CD4-positive, alpha-beta T cell (primary cell): ENCODE data around the gene CIB4. TPM values are rescaled to one million over a fixed set of nuclear protein-coding genes. Genes with fewer than 3 reads are reported as not detected.

Experiments used
- ATAC-seq: fragments of 200-7000 bp; cut with Tn5 transposase; one replicate; pipeline ENCODE4 v1.10.0; 2022; ENCODE audit warnings: mild to moderate bottlenecking; ENCODE audit not compliant: poor library complexity
- CTCF ChIA-PET: fragments of 350-600 bp; sonication (Branson Sonifier 250); formaldehyde crosslinking; loops from one replicate; lab custom pipeline; 2021; ENCODE audit warnings: antibody characterized with exemption, inconsistent platforms; lab: Charles Lee
- POLR2A ChIA-PET: fragments of 350-600 bp; sonication (Branson Sonifier 250); formaldehyde crosslinking; loops from one replicate; lab custom pipeline; 2021; ENCODE audit warnings: antibody characterized with exemption, inconsistent platforms; lab: Charles Lee
- DNase-seq, 14 experiments: peaks; one replicate each; pipeline ENCODE4 v3.0.0-alpha.2; 2013 to 2020; ENCODE audit warnings: mixed read lengths in 2 of 14
- H3K27ac ChIP-seq, 2 donors: one replicate each; pipeline versions ENCODE4 v1.5.1 to v1.7.0; 2013; ENCODE audit warnings: low read length in 2 of 2, low read depth in 1 of 2, mild to moderate bottlenecking in 1 of 2
- H3K27me3 ChIP-seq, 2 experiments: 1 replicate in 1 of 2; 2 replicates in 1 of 2; pipeline versions ENCODE4 v1.6.1 to v1.7.0; 2013; ENCODE audit warnings: low read length in 2 of 2, control low read depth in 1 of 2, mild to moderate bottlenecking in 1 of 2, moderate library complexity in 1 of 2; ENCODE audit not compliant: insufficient read depth in 2 of 2, control insufficient read depth in 1 of 2
- H3K36me3 ChIP-seq: one replicate; pipeline ENCODE4 v1.6.1; 2013; ENCODE audit warnings: low read length, control low read depth; ENCODE audit not compliant: insufficient read depth
- H3K4me1 ChIP-seq: one replicate; pipeline ENCODE4 v1.6.1; 2013; ENCODE audit warnings: low read length, control low read depth; ENCODE audit not compliant: insufficient read depth
- H3K4me3 ChIP-seq: one replicate; pipeline ENCODE4 v1.5.1; 2013; ENCODE audit warnings: mild to moderate bottlenecking, low read length, moderate library complexity
- H3K9me3 ChIP-seq, 2 experiments: 1 replicate in 1 of 2; 2 replicates in 1 of 2; pipeline versions ENCODE4 v1.6.1 to v1.7.0; 2013; ENCODE audit warnings: low read length in 2 of 2, mild to moderate bottlenecking in 2 of 2, control low read depth in 1 of 2, moderate library complexity in 1 of 2; ENCODE audit not compliant: control insufficient read depth in 1 of 2, insufficient read depth in 1 of 2
- H3K27ac Mint-ChIP-seq: one replicate; pipeline ENCODE4 v1.8.0; 2020; ENCODE audit warnings: mixed read lengths
- H3K27me3 Mint-ChIP-seq: one replicate; pipeline ENCODE4 v1.8.0; 2021; ENCODE audit warnings: mixed read lengths
- H3K36me3 Mint-ChIP-seq: one replicate; pipeline ENCODE4 v1.8.0; 2021; ENCODE audit warnings: low read depth, mixed read lengths
- H3K4me1 Mint-ChIP-seq: one replicate; pipeline ENCODE4 v1.8.0; 2021; ENCODE audit warnings: low read depth, mixed read lengths
- H3K4me3 Mint-ChIP-seq: one replicate; pipeline ENCODE4 v1.8.0; 2020; ENCODE audit warnings: mild to moderate bottlenecking, mixed read lengths
- H3K9me3 Mint-ChIP-seq: one replicate; pipeline ENCODE4 v1.8.0; 2020; ENCODE audit warnings: mixed read lengths
- intact Hi-C, 2 experiments: fragments of 100-400 bp; cut with DNase I in 1 of 2; cut with micrococcal nuclease in 1 of 2; formaldehyde crosslinking; loops; one replicate each; pipeline versions ENCODE4 v1.15.1 to v1.9.0; 2023 to 2025; cut with DNase I, micrococcal nuclease
- total RNA-seq, 174 experiments: library from RNA in 2 of 174; stranded (reverse) in 2 of 174; gene quantifications; one replicate each; pipeline ENCODE4 v1.2.3 and lab custom pipeline; 2021 to 2026
- TF ChIP-seq, protein P1 (sequence below): fragments of 200-600 bp; IDR thresholded peaks from one replicate; pipeline ENCODE4 v1.8.0; 2022; ENCODE audit warnings: antibody characterized with exemption, mild to moderate bottlenecking

The CIB4 gene
- total RNA-seq, 2 experiments from 2014 or later: not detected

DNA sequence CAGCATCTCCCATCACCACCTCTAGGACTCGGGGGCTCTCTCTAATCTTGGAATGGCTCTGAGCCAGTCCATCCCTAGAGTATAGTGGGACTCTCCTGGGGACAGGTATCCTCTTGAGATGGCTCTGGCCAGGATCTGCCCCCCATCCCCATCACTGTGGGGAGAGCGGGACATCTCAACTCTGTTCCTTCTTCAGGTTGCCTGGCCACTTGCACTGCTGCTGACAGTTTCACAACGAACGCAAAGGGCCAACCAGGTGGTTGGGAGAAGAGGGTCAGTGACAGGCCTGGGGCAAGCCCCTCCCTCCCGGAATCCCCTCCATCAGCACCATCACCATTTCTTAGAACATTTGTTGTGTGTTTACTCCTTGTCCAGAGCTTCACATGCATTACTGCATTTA lies 62.6 kb downstream of the CIB4 start:
- no peak overlapping the region for H3K4me3 Mint-ChIP-seq
- no peaks in the 10 kb centered on the region for H3K36me3 Mint-ChIP-seq
- peaks cover 4% of the 10 kb centered on the region for H3K4me1 ChIP-seq
- H3K36me3 ChIP-seq: no peaks in the 10 kb centered on the region
- TF ChIP-seq, protein P1, sequence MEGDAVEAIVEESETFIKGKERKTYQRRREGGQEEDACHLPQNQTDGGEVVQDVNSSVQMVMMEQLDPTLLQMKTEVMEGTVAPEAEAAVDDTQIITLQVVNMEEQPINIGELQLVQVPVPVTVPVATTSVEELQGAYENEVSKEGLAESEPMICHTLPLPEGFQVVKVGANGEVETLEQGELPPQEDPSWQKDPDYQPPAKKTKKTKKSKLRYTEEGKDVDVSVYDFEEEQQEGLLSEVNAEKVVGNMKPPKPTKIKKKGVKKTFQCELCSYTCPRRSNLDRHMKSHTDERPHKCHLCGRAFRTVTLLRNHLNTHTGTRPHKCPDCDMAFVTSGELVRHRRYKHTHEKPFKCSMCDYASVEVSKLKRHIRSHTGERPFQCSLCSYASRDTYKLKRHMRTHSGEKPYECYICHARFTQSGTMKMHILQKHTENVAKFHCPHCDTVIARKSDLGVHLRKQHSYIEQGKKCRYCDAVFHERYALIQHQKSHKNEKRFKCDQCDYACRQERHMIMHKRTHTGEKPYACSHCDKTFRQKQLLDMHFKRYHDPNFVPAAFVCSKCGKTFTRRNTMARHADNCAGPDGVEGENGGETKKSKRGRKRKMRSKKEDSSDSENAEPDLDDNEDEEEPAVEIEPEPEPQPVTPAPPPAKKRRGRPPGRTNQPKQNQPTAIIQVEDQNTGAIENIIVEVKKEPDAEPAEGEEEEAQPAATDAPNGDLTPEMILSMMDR: no peak
- no peaks in the 10 kb centered on the region for H3K9me3 ChIP-seq
- POLR2A ChIA-PET: no interaction called here
- H3K27ac Mint-ChIP-seq: no peak overlapping the region
- CTCF ChIA-PET: no interaction called here
- no peak overlapping the region for H3K4me3 ChIP-seq
- peaks cover 30% of the 10 kb centered on the region for H3K27me3 Mint-ChIP-seq
- no peaks in the 10 kb centered on the region for H3K4me1 Mint-ChIP-seq
- peaks cover 8 to 11% of the 10 kb centered on the region in 2 experiments for H3K27me3 ChIP-seq
- no peak overlapping the region for H3K27ac ChIP-seq
- intact Hi-C loops: loop anchor here (2.0 to 10.0 kb wide), 5 partner anchors 341 to 628 kb away; no protein-coding TSS in a partner anchor
- H3K9me3 Mint-ChIP-seq: no peaks in the 10 kb centered on the region
- DNase-seq (peak in 1 of 14 experiments; percentile 12), ATAC-seq (no peak)

DNA sequence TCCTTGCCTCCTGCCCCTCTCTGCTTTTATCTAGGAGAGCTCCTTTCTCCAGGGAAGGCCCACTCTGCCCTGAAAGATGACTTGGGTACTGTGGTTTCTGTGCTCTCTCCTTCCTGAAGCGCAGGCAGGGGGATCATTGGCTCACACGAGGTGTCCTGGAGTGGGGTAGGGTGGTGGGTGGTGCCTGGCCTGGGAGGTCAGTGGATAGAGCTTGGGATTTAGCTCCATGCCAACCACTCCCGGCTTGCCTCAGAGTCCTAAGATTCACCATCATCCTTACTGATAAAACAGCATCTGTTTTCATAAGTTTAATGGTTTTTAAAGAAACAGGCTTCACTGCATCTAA lies 63.1 kb downstream of the CIB4 start:
- ChIA-PET POLR2A (interaction anchor here (1.2 kb wide), 1 partner anchor 66 kb away, joined by 3 read pairs; no protein-coding TSS in a partner anchor), CTCF (interaction anchor here (0.7 to 1.6 kb wide), 8 partner anchors 10 to 627 kb away, joined by 3 to 7 read pairs (median 3); no protein-coding TSS in a partner anchor)
- H3K4me3 ChIP-seq: no peak overlapping the region
- no peaks in the 10 kb centered on the region for H3K4me1 Mint-ChIP-seq
- intact Hi-C loops: loop anchor here (2.0 to 10.0 kb wide), 5 partner anchors 341 to 627 kb away; no protein-coding TSS in a partner anchor
- no peak for DNase-seq
- TF ChIP-seq, protein P1: peak; percentile 34
- H3K27ac Mint-ChIP-seq: no peak overlapping the region
- ATAC-seq: no peak
- peaks cover 4% of the 10 kb centered on the region for H3K4me1 ChIP-seq
- H3K4me3 Mint-ChIP-seq: no peak overlapping the region
- H3K9me3 Mint-ChIP-seq: no peaks in the 10 kb centered on the region
- H3K27me3 Mint-ChIP-seq: peaks cover 30% of the 10 kb centered on the region
- no peaks in the 10 kb centered on the region for H3K9me3 ChIP-seq
- H3K27me3 ChIP-seq: peaks cover 8 to 11% of the 10 kb centered on the region in 2 experiments
- no peaks in the 10 kb centered on the region for H3K36me3 ChIP-seq
- no peaks in the 10 kb centered on the region for H3K36me3 Mint-ChIP-seq
- H3K27ac ChIP-seq: no peak overlapping the region

GRCh38 chr2:26577442-26578112 lies 63.6 kb downstream of the CIB4 start:
- no peak overlapping the region for H3K27ac Mint-ChIP-seq
- H3K27me3 Mint-ChIP-seq: peaks cover 30% of the 10 kb centered on the region
- no peak overlapping the region for H3K4me3 ChIP-seq
- no peaks in the 10 kb centered on the region for H3K9me3 ChIP-seq
- no peak overlapping the region for H3K4me3 Mint-ChIP-seq
- peaks cover 9 to 10% of the 10 kb centered on the region in 2 experiments for H3K27me3 ChIP-seq
- no peaks in the 10 kb centered on the region for H3K36me3 ChIP-seq
- no peaks in the 10 kb centered on the region for H3K9me3 Mint-ChIP-seq
- intact Hi-C loops: loop anchor here (1.0 to 10.0 kb wide), 8 partner anchors 73 to 627 kb away; no protein-coding TSS in a partner anchor
- ChIA-PET CTCF (interaction anchor here (0.7 to 1.6 kb wide), 9 partner anchors 10 to 626 kb away, joined by 3 to 7 read pairs (median 3); no protein-coding TSS in a partner anchor), POLR2A (interaction anchor here (1.2 kb wide), 1 partner anchor 65 kb away, joined by 3 read pairs; no protein-coding TSS in a partner anchor)
- H3K27ac ChIP-seq: no peak overlapping the region
- H3K4me1 ChIP-seq: peaks cover 4% of the 10 kb centered on the region
- no peaks in the 10 kb centered on the region for H3K4me1 Mint-ChIP-seq
- H3K36me3 Mint-ChIP-seq: no peaks in the 10 kb centered on the region
- ATAC-seq (peak; percentile 93), DNase-seq (peak; percentile 26 to 76 (median 55))
- TF ChIP-seq, protein P1: peak; percentile 98
